SU-DHL-6 (cell line): Measurements from ENCODE around the gene KCNF1.

Experiments used
- H2AFZ ChIP-seq: fragments of 200-600 bp; sonication (generic); 2 replicates; pipeline ENCODE4 v1.6.1; 2014; ENCODE audit warnings: low read depth, mild to moderate bottlenecking, moderate library complexity, mixed read lengths, antibody characterized with exemption, low read length; ENCODE audit not compliant: severe bottlenecking
- H3F3A ChIP-seq: fragments of 200-600 bp; shearing (Covaris generic); 2 replicates; pipeline ENCODE4 v1.6.0; 2016; ENCODE audit warnings: antibody characterized with exemption, mild to moderate bottlenecking; ENCODE audit not compliant: insufficient read depth
- H3K27ac ChIP-seq: fragments of 200-600 bp; sonication (generic); 2 replicates; pipeline ENCODE4 v1.5.1; 2016; ENCODE audit warnings: low read depth, mild to moderate bottlenecking, low read length, moderate library complexity, mixed read lengths
- H3K27me3 ChIP-seq: fragments of 200-600 bp; sonication (generic), shearing (Covaris generic); 2 replicates; pipeline ENCODE4 v1.6.0; 2014; ENCODE audit warnings: mild to moderate bottlenecking, low read length
- H3K36me3 ChIP-seq: fragments of 200-600 bp; sonication (generic); 2 replicates; pipeline ENCODE4 v1.6.1; 2014; ENCODE audit warnings: mild to moderate bottlenecking, low read length, mixed read lengths
- H3K4me2 ChIP-seq: fragments of 300-600, 200-600 bp; shearing (Covaris generic), sonication (generic); 2 replicates; pipeline ENCODE4 v1.6.0; 2014; ENCODE audit warnings: low read length, low read depth, mild to moderate bottlenecking; ENCODE audit not compliant: poor library complexity, severe bottlenecking
- H3K4me3 ChIP-seq: fragments of 200-600 bp; sonication (generic); 2 replicates; pipeline ENCODE4 v1.5.1; 2014; ENCODE audit warnings: antibody characterized with exemption, low read length, mild to moderate bottlenecking, mixed read lengths; ENCODE audit not compliant: insufficient read depth, poor library complexity, severe bottlenecking
- H3K79me2 ChIP-seq: fragments of 200-600 bp; sonication (generic); 2 replicates; pipeline ENCODE4 v1.6.1; 2014; ENCODE audit warnings: mild to moderate bottlenecking, low read length, moderate library complexity; ENCODE audit not compliant: insufficient read depth
- H3K9ac ChIP-seq: fragments of 200-600 bp; sonication (generic); 2 replicates; pipeline ENCODE4 v1.7.0; 2014; ENCODE audit warnings: mild to moderate bottlenecking, low read length
- H3K9me2 ChIP-seq: fragments of 200-600 bp; sonication (generic); replicated peaks from 2 replicates; pipeline ENCODE4 v1.6.1; 2014; ENCODE audit warnings: low read length; ENCODE audit not compliant: insufficient read depth
- H3K9me3 ChIP-seq: fragments of 200-600 bp; sonication (generic); 2 replicates; pipeline ENCODE4 v1.6.1; 2014; ENCODE audit warnings: low read length, mixed read lengths; ENCODE audit not compliant: insufficient read depth
- H4K20me1 ChIP-seq: fragments of 200-600 bp; sonication (generic); 2 replicates; pipeline ENCODE4 v1.6.1; 2014; ENCODE audit warnings: low read depth, mild to moderate bottlenecking, antibody characterized with exemption, low read length, moderate library complexity, mixed read lengths
- CTCF ChIP-seq: fragments of 200-600 bp; sonication (generic); IDR thresholded peaks from one replicate; pipeline ENCODE4 v1.5.1; 2017; ENCODE audit warnings: antibody characterized with exemption, mild to moderate bottlenecking, low read length, moderate library complexity; ENCODE audit not compliant: insufficient read depth, poor library complexity, severe bottlenecking
- EZH2phosphoT487 ChIP-seq: fragments of 200-600 bp; sonication (generic), shearing (Covaris generic); conservative IDR thresholded peaks from 2 replicates; pipeline ENCODE4 v1.6.1; 2018; ENCODE audit warnings: mild to moderate bottlenecking, antibody characterized with exemption, low read length, moderate library complexity, mixed read lengths

KCNF1 gene

DNA sequence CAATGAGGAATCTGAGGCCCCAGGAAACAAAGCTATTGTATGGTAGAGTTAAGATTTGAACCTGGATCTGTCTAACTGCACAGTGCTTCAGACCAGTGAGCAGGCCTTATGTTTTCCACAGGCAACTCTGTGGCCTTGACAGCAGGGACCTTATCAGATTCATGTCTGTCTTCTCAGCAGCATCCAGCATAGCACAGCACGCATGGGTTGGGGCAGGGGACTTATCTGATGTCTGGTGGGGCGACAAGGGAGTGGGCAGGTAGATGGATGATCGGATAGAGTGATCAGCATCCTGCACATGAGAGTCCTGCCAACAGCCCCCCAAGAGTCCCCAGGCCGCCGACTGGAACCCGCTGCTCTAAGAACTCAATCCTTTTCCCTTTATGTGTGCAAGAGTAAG, 28.7 kb upstream of the KCNF1 start:
- Histone ChIP-seq H3K9ac (no peak overlapping the region), H3F3A (no peaks in the 10 kb centered on the region), H3K9me2 (no peaks in the 10 kb centered on the region), H2AFZ (no peak overlapping the region), H3K36me3 (no peaks in the 10 kb centered on the region), H3K9me3 (no peaks in the 10 kb centered on the region), H3K79me2 (no peaks in the 10 kb centered on the region), H4K20me1 (no peaks in the 10 kb centered on the region), H3K27ac (no peak overlapping the region), H3K27me3 (no peaks in the 10 kb centered on the region), H3K4me2 (no peak overlapping the region), H3K4me3 (no peak overlapping the region)
- TF ChIP-seq EZH2phosphoT487 (no peak), CTCF (no peak)

GRCh38 chr2:10883801-10884478, 27.8 kb upstream of the KCNF1 start:
- H3K9me3 ChIP-seq: no peaks in the 10 kb centered on the region
- H2AFZ ChIP-seq: no peak overlapping the region
- no peaks in the 10 kb centered on the region for H4K20me1 ChIP-seq
- no peaks in the 10 kb centered on the region for H3F3A ChIP-seq
- H3K4me2 ChIP-seq: no peak overlapping the region
- no peaks in the 10 kb centered on the region for H3K36me3 ChIP-seq
- H3K9me2 ChIP-seq: no peaks in the 10 kb centered on the region
- TF ChIP-seq CTCF (no peak), EZH2phosphoT487 (no peak)
- no peak overlapping the region for H3K27ac ChIP-seq
- no peak overlapping the region for H3K9ac ChIP-seq
- H3K4me3 ChIP-seq: no peak overlapping the region
- H3K27me3 ChIP-seq: no peaks in the 10 kb centered on the region
- H3K79me2 ChIP-seq: no peaks in the 10 kb centered on the region

- Histone ChIP-seq H3F3A (no peaks in the 10 kb centered on the region), H3K9me3 (no peaks in the 10 kb centered on the region), H2AFZ (no peak overlapping the region)
These were observed 27.2 kb upstream of the KCNF1 start for GRCh38 chr2:10884574-10884975.

More at GRCh38 chr2:10884574-10884975, 27.2 kb upstream of the KCNF1 start:
- Histone ChIP-seq H3K27ac (no peak overlapping the region), H3K36me3 (no peaks in the 10 kb centered on the region), H3K9me2 (no peaks in the 10 kb centered on the region), H4K20me1 (no peaks in the 10 kb centered on the region), H3K4me2 (no peak overlapping the region), H3K27me3 (no peaks in the 10 kb centered on the region), H3K9ac (no peak overlapping the region), H3K79me2 (no peaks in the 10 kb centered on the region), H3K4me3 (no peak overlapping the region)
- no peak for TF ChIP-seq EZH2phosphoT487
- no peak for TF ChIP-seq CTCF
